Trophoblast cell (in vitro differentiated cells and primary cell): ENCODE measurements around the gene RPS27A.
"Not testable (repeated sequence)": the region's sequence is repeated elsewhere in the genome, so short reads cannot be mapped to it uniquely, and the experiment has no call there.

Experiments used
- DNase-seq, 2 donors: peaks; one replicate each; pipeline ENCODE4 v3.0.0-alpha.2; 2016
- H2AFZ ChIP-seq: 2 replicates; pipeline ENCODE4 v1.6.1; 2013; ENCODE audit warnings: low read length, moderate library complexity, mild to moderate bottlenecking; ENCODE audit not compliant: insufficient read depth, poor library complexity
- H2AK5ac ChIP-seq: 2 replicates; pipeline ENCODE4 v1.6.1; 2013; ENCODE audit warnings: mild to moderate bottlenecking, low read length
- H2BK120ac ChIP-seq: 2 replicates; pipeline ENCODE4 v1.6.1; 2013; ENCODE audit warnings: low read length, mild to moderate bottlenecking, moderate library complexity; ENCODE audit not compliant: insufficient read depth, poor library complexity
- H2BK12ac ChIP-seq: 2 replicates; pipeline ENCODE4 v1.6.1; 2013; ENCODE audit warnings: mild to moderate bottlenecking, low read length, moderate library complexity
- H2BK5ac ChIP-seq: 2 replicates; pipeline ENCODE4 v1.6.1; 2013; ENCODE audit warnings: low read length, low read depth, moderate library complexity, mild to moderate bottlenecking; ENCODE audit not compliant: poor library complexity
- H3K14ac ChIP-seq: 2 replicates; pipeline ENCODE4 v1.6.1; 2013; ENCODE audit warnings: mild to moderate bottlenecking, low read length
- H3K18ac ChIP-seq: 2 replicates; pipeline ENCODE4 v1.6.1; 2013; ENCODE audit warnings: mild to moderate bottlenecking, low read length
- H3K23ac ChIP-seq: 2 replicates; pipeline ENCODE4 v1.6.1; 2013; ENCODE audit warnings: low read length
- H3K27ac ChIP-seq: 2 replicates; pipeline ENCODE4 v1.5.1; 2013; ENCODE audit warnings: low read depth, mild to moderate bottlenecking, inconsistent platforms, low read length, moderate library complexity
- H3K27me3 ChIP-seq: 2 replicates; pipeline ENCODE4 v1.6.1; 2013; ENCODE audit warnings: inconsistent platforms, mild to moderate bottlenecking, low read length, moderate library complexity; ENCODE audit not compliant: insufficient read depth
- H3K36me3 ChIP-seq, 2 experiments: 1 replicate in 1 of 2; 2 replicates in 1 of 2; pipeline ENCODE4 v1.6.1; 2013; ENCODE audit warnings: low read length in 2 of 2, mild to moderate bottlenecking in 2 of 2, moderate library complexity in 1 of 2; ENCODE audit not compliant: insufficient read depth in 2 of 2, control insufficient read depth in 1 of 2
- H3K4ac ChIP-seq: 2 replicates; pipeline ENCODE4 v1.6.1; 2013; ENCODE audit warnings: low read depth, mild to moderate bottlenecking, low read length, moderate library complexity
- H3K4me1 ChIP-seq, 2 experiments: 1 replicate in 1 of 2; 2 replicates in 1 of 2; pipeline ENCODE4 v1.6.1; 2013; ENCODE audit warnings: low read length in 2 of 2, mild to moderate bottlenecking in 2 of 2, moderate library complexity in 1 of 2; ENCODE audit not compliant: insufficient read depth in 2 of 2, control insufficient read depth in 1 of 2
- H3K4me2 ChIP-seq: 2 replicates; pipeline ENCODE4 v1.6.1; 2013; ENCODE audit warnings: inconsistent platforms, mild to moderate bottlenecking, low read length, moderate library complexity
- H3K4me3 ChIP-seq: 2 replicates; pipeline ENCODE4 v1.5.1; 2013; ENCODE audit warnings: mild to moderate bottlenecking, low read depth, low read length, inconsistent platforms
- H3K79me1 ChIP-seq: one replicate; pipeline ENCODE4 v1.6.1; 2013; ENCODE audit warnings: low read length
- H3K79me2 ChIP-seq: 2 replicates; pipeline ENCODE4 v1.6.1; 2013; ENCODE audit warnings: low read length, mild to moderate bottlenecking; ENCODE audit not compliant: control insufficient read depth, insufficient read depth, poor library complexity
- H3K9ac ChIP-seq: 2 replicates; pipeline ENCODE4 v1.6.1; 2013; ENCODE audit warnings: mild to moderate bottlenecking, low read length
- H3K9me3 ChIP-seq: 2 replicates; pipeline ENCODE4 v1.6.1; 2013; ENCODE audit warnings: low read depth, mild to moderate bottlenecking, control low read depth, inconsistent platforms, low read length; ENCODE audit not compliant: insufficient read depth
- H4K12ac ChIP-seq: 2 replicates; pipeline ENCODE4 v1.6.1; 2013; ENCODE audit warnings: low read depth, mild to moderate bottlenecking, low read length, moderate library complexity
- H4K8ac ChIP-seq: 2 replicates; pipeline ENCODE4 v1.6.1; 2013; ENCODE audit warnings: low read depth, mild to moderate bottlenecking, low read length, moderate library complexity
- H4K91ac ChIP-seq: one replicate; pipeline ENCODE4 v1.6.1; 2013; ENCODE audit warnings: low read depth, mild to moderate bottlenecking, low read length, moderate library complexity
- WGBS: extraction: QIAGEN DNeasy Blood & Tissue Kit; methylation state at CpG from one replicate; pipeline ENCODE4 v1.1.7; 2013; ENCODE audit warnings: missing lambda C conversion rate; ENCODE audit not compliant: insufficient read length, insufficient coverage; ENCODE audit errors: extremely low coverage; 5-methylcytosine and 5-hydroxymethylcytosine counted together

RPS27A gene

DNA sequence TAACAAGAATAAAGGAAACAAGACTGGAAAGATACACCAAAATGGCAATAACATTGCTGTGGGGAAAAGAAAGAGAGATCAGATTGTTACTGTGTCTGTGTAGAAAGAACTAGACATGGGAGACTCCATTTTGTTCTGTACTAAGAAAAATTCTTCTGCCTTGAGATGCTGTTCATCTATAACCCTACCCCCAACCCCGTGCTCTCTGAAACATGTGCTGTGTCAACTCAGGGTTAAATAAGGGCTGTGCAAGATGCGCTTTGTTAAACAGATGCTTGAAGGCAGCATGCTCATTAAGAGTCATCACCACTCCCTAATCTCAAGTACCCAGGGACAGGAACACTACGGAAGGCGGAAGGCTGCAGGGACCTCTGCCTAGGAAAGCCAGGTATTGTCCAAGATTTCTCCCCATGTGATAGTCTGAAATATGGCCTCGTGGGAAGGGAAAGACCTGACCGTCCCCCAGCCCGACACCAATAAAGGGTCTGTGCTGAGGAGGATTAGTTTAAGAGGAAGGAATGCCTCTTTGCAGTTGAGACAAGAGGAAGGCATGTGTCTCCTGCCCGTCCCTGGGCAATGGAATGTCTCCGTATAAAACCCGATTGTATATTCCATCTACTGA is 46.8 kb downstream of the RPS27A start:
- H3K14ac ChIP-seq, H2AK5ac ChIP-seq, H3K4me3 ChIP-seq, H4K91ac ChIP-seq, H3K4me2 ChIP-seq, H4K8ac ChIP-seq, H3K18ac ChIP-seq, H3K23ac ChIP-seq, H4K12ac ChIP-seq, H3K79me1 ChIP-seq, H2BK5ac ChIP-seq, H2BK12ac ChIP-seq, H3K27me3 ChIP-seq, H2AFZ ChIP-seq, H3K9me3 ChIP-seq, H3K4ac ChIP-seq, H3K36me3 ChIP-seq, H2BK120ac ChIP-seq, H3K9ac ChIP-seq, H3K4me1 ChIP-seq, H3K79me2 ChIP-seq, H3K27ac ChIP-seq: not testable (repeated sequence)
- DNase-seq, result peak; percentile 12 to 30
- WGBS, result no CpG with 5 or more reads among the region's 10 CpGs

- H3K79me2 ChIP-seq, H3K9ac ChIP-seq, H3K4ac ChIP-seq, H3K23ac ChIP-seq, H3K14ac ChIP-seq, H3K4me3 ChIP-seq, H3K18ac ChIP-seq, H2BK12ac ChIP-seq, H2BK5ac ChIP-seq, H3K36me3 ChIP-seq, H3K9me3 ChIP-seq, H3K27me3 ChIP-seq, H2AFZ ChIP-seq, DNase-seq, H2BK120ac ChIP-seq, H3K27ac ChIP-seq, H3K4me1 ChIP-seq, H3K79me1 ChIP-seq, H2AK5ac ChIP-seq, H3K4me2 ChIP-seq, H4K91ac ChIP-seq: not testable (repeated sequence)
- Histone ChIP-seq H4K12ac (peak overlapping the region; percentile 54), H4K8ac (peak overlapping the region; percentile 28)
- WGBS, result no CpG with 5 or more reads among the region's 7 CpGs
Observed at GRCh38 chr2:55279859-55280424, 47.5 kb downstream of the RPS27A start.

GRCh38 chr2:55280851-55281546 is 48.5 kb downstream of the RPS27A start:
- no CpG with 5 or more reads among the region's 5 CpGs for WGBS
- H4K8ac ChIP-seq, H3K4ac ChIP-seq, H3K27ac ChIP-seq, H3K27me3 ChIP-seq, H3K79me2 ChIP-seq, H2BK5ac ChIP-seq, H3K79me1 ChIP-seq, H3K18ac ChIP-seq, DNase-seq, H2AFZ ChIP-seq, H3K14ac ChIP-seq, H4K12ac ChIP-seq, H3K9me3 ChIP-seq, H2BK12ac ChIP-seq, H3K36me3 ChIP-seq, H3K4me1 ChIP-seq, H3K4me3 ChIP-seq, H3K23ac ChIP-seq, H2AK5ac ChIP-seq, H3K4me2 ChIP-seq, H4K91ac ChIP-seq, H2BK120ac ChIP-seq, H3K9ac ChIP-seq: not testable (repeated sequence)

GRCh38 chr2:55282110-55282917 is 49.8 kb downstream of the RPS27A start:
- Histone ChIP-seq H3K27me3 (no peaks in the 10 kb centered on the region), H3K36me3 (no peaks in the 10 kb centered on the region), H3K4me3 (peak overlapping the region; percentile 82), H3K4me1 (peaks cover 0 to 4% of the 10 kb centered on the region in 2 experiments), H3K23ac (no peak overlapping the region), H2BK5ac (no peak overlapping the region), H4K12ac (peak overlapping the region; percentile 84), H3K9ac (peak overlapping the region; percentile 74), H3K79me1 (peaks cover 9% of the 10 kb centered on the region), H2AK5ac (no peak overlapping the region), H4K91ac (peak overlapping the region; percentile 68), H3K14ac (peak overlapping the region; percentile 46), H2AFZ (peak overlapping the region; percentile 92), H2BK12ac (no peak overlapping the region), H3K18ac (peak overlapping the region; percentile 50), H3K79me2 (no peaks in the 10 kb centered on the region), H3K4ac (peak overlapping the region; percentile 47), H2BK120ac (peak overlapping the region; percentile 46), H4K8ac (peak overlapping the region; percentile 90), H3K4me2 (peak overlapping the region; percentile 64), H3K27ac (peak overlapping the region; percentile 13), H3K9me3 (no peaks in the 10 kb centered on the region)
- no CpG with 5 or more reads among the region's 60 CpGs for WGBS
- DNase-seq, result peak; percentile 92 to 95
